ENCODE data around the gene PRMT3.

GRCh38 chr11:20467487-20468185 is 80.1 kb downstream of the PRMT3 start:
- TF ChIP-seq POLR2AphosphoS5 (IDR thresholded peaks at IDR 0.05) (no peak), POLR2A (IDR thresholded peaks at IDR 0.05) (no peak), CTCF (IDR thresholded peaks at IDR 0.05) (no peak)

Measured in breast epithelium (tissue), 3 donors.